ENCODE results near the gene ZNF385C.

DNA sequence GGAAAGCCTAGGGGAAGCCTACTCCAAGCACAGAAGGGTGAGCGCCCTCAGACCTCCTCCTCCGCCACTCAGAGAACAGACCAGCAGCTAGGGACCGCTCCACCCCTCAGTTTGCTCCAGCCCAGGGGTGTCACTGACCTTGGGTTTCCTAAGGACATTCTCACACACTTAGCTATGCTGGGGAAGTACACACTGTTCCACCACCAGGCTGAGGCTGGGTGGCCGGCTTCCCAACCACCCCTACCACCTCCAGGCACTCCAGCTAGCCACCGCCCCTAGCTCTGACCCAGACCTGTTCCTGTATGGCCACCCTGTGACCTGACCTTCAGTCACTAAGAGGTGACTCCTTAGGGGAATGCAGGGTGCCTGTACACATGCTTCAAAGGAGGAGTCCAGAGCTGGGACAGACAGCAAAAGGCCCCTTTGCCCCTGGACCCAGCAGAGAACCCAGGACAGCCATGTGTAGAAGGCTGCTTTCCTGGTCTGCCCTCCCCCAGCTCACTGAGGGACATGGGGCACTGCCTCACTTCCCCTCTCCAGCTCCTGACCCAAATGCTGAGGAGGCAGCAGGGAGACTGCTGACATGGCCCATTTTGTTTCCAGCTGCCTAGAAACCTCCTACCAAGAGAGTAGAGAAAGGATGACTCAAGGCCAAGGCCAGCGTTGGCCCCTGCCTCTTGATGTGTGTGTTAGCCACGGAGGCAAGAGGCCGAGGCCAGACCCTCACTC lies 31.0 kb upstream of the ZNF385C start:
- TF ChIP-seq, protein P1, sequence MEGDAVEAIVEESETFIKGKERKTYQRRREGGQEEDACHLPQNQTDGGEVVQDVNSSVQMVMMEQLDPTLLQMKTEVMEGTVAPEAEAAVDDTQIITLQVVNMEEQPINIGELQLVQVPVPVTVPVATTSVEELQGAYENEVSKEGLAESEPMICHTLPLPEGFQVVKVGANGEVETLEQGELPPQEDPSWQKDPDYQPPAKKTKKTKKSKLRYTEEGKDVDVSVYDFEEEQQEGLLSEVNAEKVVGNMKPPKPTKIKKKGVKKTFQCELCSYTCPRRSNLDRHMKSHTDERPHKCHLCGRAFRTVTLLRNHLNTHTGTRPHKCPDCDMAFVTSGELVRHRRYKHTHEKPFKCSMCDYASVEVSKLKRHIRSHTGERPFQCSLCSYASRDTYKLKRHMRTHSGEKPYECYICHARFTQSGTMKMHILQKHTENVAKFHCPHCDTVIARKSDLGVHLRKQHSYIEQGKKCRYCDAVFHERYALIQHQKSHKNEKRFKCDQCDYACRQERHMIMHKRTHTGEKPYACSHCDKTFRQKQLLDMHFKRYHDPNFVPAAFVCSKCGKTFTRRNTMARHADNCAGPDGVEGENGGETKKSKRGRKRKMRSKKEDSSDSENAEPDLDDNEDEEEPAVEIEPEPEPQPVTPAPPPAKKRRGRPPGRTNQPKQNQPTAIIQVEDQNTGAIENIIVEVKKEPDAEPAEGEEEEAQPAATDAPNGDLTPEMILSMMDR (IDR thresholded peaks at IDR 0.05 in 4 of 5, conservative IDR thresholded peaks at IDR 0.05 in 1 of 5) = no peak
- TF ChIP-seq POLR2A (IDR thresholded peaks at IDR 0.05) = no peak

Data from gastrocnemius medialis (tissue), 4 donors.